A549 (cell line): Measurements from ENCODE around the gene CPZ. TPM values are rescaled to one million over a fixed set of nuclear protein-coding genes. Genes with fewer than 3 reads are reported as not detected.

Experiments
- ATAC-seq, 2 experiments: fragments of 200-7000 bp in 1 of 2; fragments of >200 bp in 1 of 2; cut with Nextera tagmentation in 1 of 2; cut with Tn5 transposase in 1 of 2; 3 replicates each; pipeline versions ENCODE4 v1.8.0 to v1.9.1; 2018 to 2020; ENCODE audit warnings: mild to moderate bottlenecking in 1 of 2, moderate library complexity in 1 of 2
- CTCF ChIA-PET: fragments of 300-600 bp; sonication (Branson Sonifier 250); formaldehyde crosslinking; extraction: SDS; loops from one replicate; lab custom pipeline; 2021; ENCODE audit warnings: antibody characterized with exemption, inconsistent platforms; lab: Yijun Ruan, JAX
- POLR2A ChIA-PET: fragments of 350-600 bp; formaldehyde crosslinking; extraction: SDS; loops from one replicate; lab custom pipeline; 2021; ENCODE audit warnings: antibody characterized with exemption, inconsistent platforms; lab: Yijun Ruan, JAX
- DNase-seq, 2 experiments: peaks; one replicate each; pipeline versions ENCODE4 v3.0.0 to v3.0.0-alpha.2; 2011 to 2016; ENCODE audit warnings: low read depth in 1 of 2, low spot score in 1 of 2
- FAIRE-seq: peaks from 2 replicates; lab custom pipeline; 2011; peaks lifted over from hg19 to GRCh38; lab: Jason Lieb, UNC
- H3K27ac ChIP-seq, 2 experiments: fragments of >200 bp; sonication (Bioruptor Twin); formaldehyde crosslinking; 3 replicates each; pipeline ENCODE4 v1.5.1; 2016 to 2017
- H3K4me1 ChIP-seq: fragments of >200 bp; sonication (Bioruptor Twin); formaldehyde crosslinking; 3 replicates; pipeline ENCODE4 v1.6.1; 2016
- H3K4me2 ChIP-seq: fragments of >200 bp; sonication (Bioruptor Twin); formaldehyde crosslinking; 3 replicates; pipeline ENCODE4 v1.6.1; 2016
- H3K4me3 ChIP-seq: fragments of >200 bp; sonication (Bioruptor Twin); formaldehyde crosslinking; 3 replicates; pipeline ENCODE4 v1.5.1; 2016
- H3K9me3 ChIP-seq: fragments of >200 bp; sonication (Bioruptor Twin); formaldehyde crosslinking; 3 replicates; pipeline ENCODE4 v1.6.1; 2016
- CEBPB ChIP-seq, 2 experiments: fragments of >200 bp in 1 of 2; sonication (Bioruptor Twin) in 1 of 2; formaldehyde crosslinking in 1 of 2; IDR thresholded peaks; 2 replicates each; pipeline ENCODE4 v1.6.1; 2012 to 2016
- EHF ChIP-seq: fragments of 250-450 bp; sonication (Bioruptor Pico); IDR thresholded peaks from 2 replicates; pipeline ENCODE4 v1.5.0; 2020; ENCODE audit warnings: mild to moderate bottlenecking
- FOSL2 ChIP-seq, 2 experiments: fragments of 450-650 bp in 1 of 2; fragments of >200 bp in 1 of 2; sonication (Bioruptor Twin) in 1 of 2; formaldehyde crosslinking; IDR thresholded peaks; 2 replicates each; pipeline versions ENCODE4 v1.5.0 to v1.6.1; 2016 to 2020; ENCODE audit warnings: mild to moderate bottlenecking in 1 of 2, moderate library complexity in 1 of 2
- HEYL ChIP-seq: fragments of 250-450 bp; sonication (Bioruptor Pico); IDR thresholded peaks from 2 replicates; pipeline ENCODE4 v1.8.0; 2021; ENCODE audit warnings: mild to moderate bottlenecking, moderate library complexity
- HOXA7 ChIP-seq: fragments of 250-450 bp; sonication (Bioruptor Pico); IDR thresholded peaks from 2 replicates; pipeline ENCODE4 v1.5.0; 2020; ENCODE audit warnings: mild to moderate bottlenecking, moderate library complexity
- HOXB5 ChIP-seq: fragments of 250-450 bp; sonication (Bioruptor Pico); IDR thresholded peaks from 2 replicates; pipeline ENCODE4 v1.5.0; 2020; ENCODE audit warnings: mild to moderate bottlenecking, moderate library complexity
- JUN ChIP-seq, 2 experiments: fragments of >200 bp; sonication (Bioruptor Twin); formaldehyde crosslinking; IDR thresholded peaks; 2 replicates in 1 of 2; 3 replicates in 1 of 2; pipeline ENCODE4 v1.6.1; 2016 to 2017
- JUNB ChIP-seq: fragments of >200 bp; sonication (Bioruptor Twin); formaldehyde crosslinking; IDR thresholded peaks from 2 replicates; pipeline ENCODE4 v1.6.1; 2016
- KDM1A ChIP-seq: fragments of 200-600 bp; sonication (generic); IDR thresholded peaks from 2 replicates; pipeline ENCODE4 v1.6.1; 2016; ENCODE audit warnings: low read depth, mild to moderate bottlenecking
- KDM5A ChIP-seq: fragments of 200-600 bp; sonication (generic); IDR thresholded peaks from 2 replicates; pipeline ENCODE4 v1.6.1; 2016; ENCODE audit warnings: antibody characterized with exemption, mild to moderate bottlenecking
- POLR2AphosphoS2 ChIP-seq: conservative IDR thresholded peaks from 2 replicates; pipeline ENCODE4 v1.6.1; 2012; ENCODE audit warnings: low read length, improper control_type of control experiment, inconsistent platforms
- RARB ChIP-seq: fragments of 250-450 bp; sonication (Bioruptor Pico); IDR thresholded peaks from 2 replicates; pipeline ENCODE4 v1.8.0; 2021; ENCODE audit warnings: mild to moderate bottlenecking, moderate library complexity
- RNF2 ChIP-seq: fragments of 200-600 bp; sonication (generic); IDR thresholded peaks from 2 replicates; pipeline ENCODE4 v1.6.1; 2016; ENCODE audit warnings: low read depth, mild to moderate bottlenecking, antibody characterized with exemption, moderate library complexity, borderline replicate concordance
- SREBF2 ChIP-seq: fragments of 450-650 bp; IDR thresholded peaks from 2 replicates; pipeline ENCODE4 v1.6.1; 2014; ENCODE audit warnings: mild to moderate bottlenecking, moderate library complexity
- TP53 ChIP-seq: fragments of 250-450 bp; sonication (Bioruptor Pico); IDR thresholded peaks from 2 replicates; pipeline ENCODE4 v1.5.0; 2021; ENCODE audit warnings: mild to moderate bottlenecking, moderate library complexity
- ZSCAN20 ChIP-seq: fragments of 250-450 bp; sonication (Bioruptor Pico); IDR thresholded peaks from 2 replicates; pipeline ENCODE4 v1.8.0; 2022; ENCODE audit warnings: mild to moderate bottlenecking, moderate library complexity
- WGBS: methylation state at CpG from one replicate; pipeline ENCODE4 v1.1.6; 2017; ENCODE audit errors: missing lambda C conversion rate; 5-methylcytosine and 5-hydroxymethylcytosine counted together
- polyA plus RNA-seq, 4 experiments: library from polyadenylated mRNA; depleted of rRNA in 3 of 4; stranded (reverse); fragments of >200 nt; fragmentation: RNase III in 1 of 4; extraction: RNeasy Plus Mini Kit Qiagen cat#74134 plus additional on column Dnase treatment in 1 of 4; gene quantifications; 2 replicates in 3 of 4; 3 replicates in 1 of 4; pipeline ENCODE4 v1.2.3, GENCODE V29; 2011 to 2017
- TF ChIP-seq, protein P1 (sequence below): fragments of >200 bp; sonication (Bioruptor Twin); formaldehyde crosslinking; IDR thresholded peaks from 3 replicates; pipeline ENCODE4 v1.5.1; 2016
- TF ChIP-seq, protein P2 (sequence below): fragments of 450-650 bp; IDR thresholded peaks from 2 replicates; pipeline ENCODE4 v1.6.1; 2014; ENCODE audit warnings: antibody characterized with exemption
- TF ChIP-seq, protein P3 (sequence below): fragments of >200 bp; sonication (Bioruptor Twin); formaldehyde crosslinking; IDR thresholded peaks from 3 replicates; pipeline ENCODE4 v1.6.1; 2016
- TF ChIP-seq, protein P4 (sequence below): IDR thresholded peaks from 2 replicates; pipeline ENCODE4 v1.6.1; 2012
- TF ChIP-seq, protein P5 (sequence below): IDR thresholded peaks from 2 replicates; pipeline ENCODE4 v1.6.1; 2012; ENCODE audit warnings: low read depth, borderline replicate concordance

Gene CPZ
- polyA plus RNA-seq, 2 of the 4 experiments (the other 2 are of a cell fraction), result 0.09 to 0.21 TPM

DNA sequence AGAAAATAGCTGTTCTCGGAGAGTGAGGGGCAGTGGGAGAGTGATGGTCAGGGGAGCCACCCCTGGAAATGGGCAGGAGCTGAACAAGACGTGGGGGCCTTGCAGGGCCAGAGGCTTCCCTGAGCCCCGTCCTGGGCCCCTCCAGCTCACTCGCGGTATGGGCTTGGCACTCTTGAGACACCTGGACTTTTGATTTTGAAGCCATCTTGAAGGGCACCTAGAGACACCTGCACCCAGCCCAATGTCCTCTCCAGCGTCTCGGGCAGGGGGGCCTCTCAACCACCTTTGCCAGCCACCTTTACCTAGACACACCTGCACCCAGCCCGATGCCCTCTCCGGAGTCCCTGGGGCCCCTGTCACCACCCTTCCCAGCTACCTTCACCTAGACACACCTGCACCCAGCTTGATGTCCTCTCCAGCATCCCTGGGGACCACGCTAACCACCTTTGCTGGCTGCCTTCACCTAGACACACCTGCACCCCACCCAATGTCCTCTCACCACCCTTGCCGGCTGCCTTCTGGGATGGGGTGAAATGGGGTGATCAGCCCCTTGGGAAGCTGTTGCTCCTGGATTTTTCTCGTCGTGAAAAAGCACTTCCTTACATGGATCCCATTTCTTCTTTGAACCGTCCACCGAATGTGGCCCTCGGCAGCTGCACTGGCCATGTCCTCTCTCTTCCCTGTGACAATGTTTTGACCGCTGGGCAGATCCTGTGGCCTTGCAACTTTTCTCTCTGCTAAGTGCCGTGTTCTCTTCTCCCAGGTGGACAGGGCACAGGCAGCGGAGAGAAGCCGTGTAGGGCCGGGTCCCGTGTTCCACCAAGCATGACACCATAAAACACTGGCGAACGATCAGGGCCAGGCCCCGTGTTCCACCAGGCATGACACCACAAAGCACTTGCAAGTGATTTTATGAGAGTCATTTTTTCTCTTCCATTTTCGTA is 47.5 kb downstream of the CPZ start:
- CTCF ChIA-PET, result interaction anchor here (0.9 to 1.1 kb wide), 2 partner anchors 33 to 49 kb away, joined by 3 read pairs; no protein-coding TSS in a partner anchor
- no peak overlapping the region for H3K4me2 ChIP-seq
- DNase-seq (no peak), FAIRE-seq (no peak), ATAC-seq (no peak)
- TF ChIP-seq, protein P1, sequence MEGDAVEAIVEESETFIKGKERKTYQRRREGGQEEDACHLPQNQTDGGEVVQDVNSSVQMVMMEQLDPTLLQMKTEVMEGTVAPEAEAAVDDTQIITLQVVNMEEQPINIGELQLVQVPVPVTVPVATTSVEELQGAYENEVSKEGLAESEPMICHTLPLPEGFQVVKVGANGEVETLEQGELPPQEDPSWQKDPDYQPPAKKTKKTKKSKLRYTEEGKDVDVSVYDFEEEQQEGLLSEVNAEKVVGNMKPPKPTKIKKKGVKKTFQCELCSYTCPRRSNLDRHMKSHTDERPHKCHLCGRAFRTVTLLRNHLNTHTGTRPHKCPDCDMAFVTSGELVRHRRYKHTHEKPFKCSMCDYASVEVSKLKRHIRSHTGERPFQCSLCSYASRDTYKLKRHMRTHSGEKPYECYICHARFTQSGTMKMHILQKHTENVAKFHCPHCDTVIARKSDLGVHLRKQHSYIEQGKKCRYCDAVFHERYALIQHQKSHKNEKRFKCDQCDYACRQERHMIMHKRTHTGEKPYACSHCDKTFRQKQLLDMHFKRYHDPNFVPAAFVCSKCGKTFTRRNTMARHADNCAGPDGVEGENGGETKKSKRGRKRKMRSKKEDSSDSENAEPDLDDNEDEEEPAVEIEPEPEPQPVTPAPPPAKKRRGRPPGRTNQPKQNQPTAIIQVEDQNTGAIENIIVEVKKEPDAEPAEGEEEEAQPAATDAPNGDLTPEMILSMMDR, result no peak
- TF ChIP-seq FOSL2 (IDR thresholded peaks at IDR 0.05) (no peak), FOSL2 (CRISPR knock-in tag; IDR thresholded peaks at IDR 0.05) (no peak), EHF (CRISPR knock-in tag) (no peak), CEBPB (IDR thresholded peaks at IDR 0.05) (no peak), KDM5A (no peak), HEYL (no peak), RARB (CRISPR knock-in tag) (no peak), TP53 (CRISPR knock-in tag) (no peak), HOXB5 (CRISPR knock-in tag) (no peak)
- TF ChIP-seq, protein P2, sequence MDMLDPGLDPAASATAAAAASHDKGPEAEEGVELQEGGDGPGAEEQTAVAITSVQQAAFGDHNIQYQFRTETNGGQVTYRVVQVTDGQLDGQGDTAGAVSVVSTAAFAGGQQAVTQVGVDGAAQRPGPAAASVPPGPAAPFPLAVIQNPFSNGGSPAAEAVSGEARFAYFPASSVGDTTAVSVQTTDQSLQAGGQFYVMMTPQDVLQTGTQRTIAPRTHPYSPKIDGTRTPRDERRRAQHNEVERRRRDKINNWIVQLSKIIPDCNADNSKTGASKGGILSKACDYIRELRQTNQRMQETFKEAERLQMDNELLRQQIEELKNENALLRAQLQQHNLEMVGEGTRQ, result no peak
- TF ChIP-seq, protein P3, sequence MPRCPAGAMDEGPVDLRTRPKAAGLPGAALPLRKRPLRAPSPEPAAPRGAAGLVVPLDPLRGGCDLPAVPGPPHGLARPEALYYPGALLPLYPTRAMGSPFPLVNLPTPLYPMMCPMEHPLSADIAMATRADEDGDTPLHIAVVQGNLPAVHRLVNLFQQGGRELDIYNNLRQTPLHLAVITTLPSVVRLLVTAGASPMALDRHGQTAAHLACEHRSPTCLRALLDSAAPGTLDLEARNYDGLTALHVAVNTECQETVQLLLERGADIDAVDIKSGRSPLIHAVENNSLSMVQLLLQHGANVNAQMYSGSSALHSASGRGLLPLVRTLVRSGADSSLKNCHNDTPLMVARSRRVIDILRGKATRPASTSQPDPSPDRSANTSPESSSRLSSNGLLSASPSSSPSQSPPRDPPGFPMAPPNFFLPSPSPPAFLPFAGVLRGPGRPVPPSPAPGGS, result no peak
- TF ChIP-seq, protein P4, sequence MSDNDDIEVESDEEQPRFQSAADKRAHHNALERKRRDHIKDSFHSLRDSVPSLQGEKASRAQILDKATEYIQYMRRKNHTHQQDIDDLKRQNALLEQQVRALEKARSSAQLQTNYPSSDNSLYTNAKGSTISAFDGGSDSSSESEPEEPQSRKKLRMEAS, result no peak
- TF ChIP-seq, protein P5, sequence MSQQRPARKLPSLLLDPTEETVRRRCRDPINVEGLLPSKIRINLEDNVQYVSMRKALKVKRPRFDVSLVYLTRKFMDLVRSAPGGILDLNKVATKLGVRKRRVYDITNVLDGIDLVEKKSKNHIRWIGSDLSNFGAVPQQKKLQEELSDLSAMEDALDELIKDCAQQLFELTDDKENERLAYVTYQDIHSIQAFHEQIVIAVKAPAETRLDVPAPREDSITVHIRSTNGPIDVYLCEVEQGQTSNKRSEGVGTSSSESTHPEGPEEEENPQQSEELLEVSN, result no peak
- no peaks in the 10 kb centered on the region for H3K4me1 ChIP-seq
- POLR2A ChIA-PET, result no interaction called here
- no peaks in the 10 kb centered on the region for H3K9me3 ChIP-seq
- no peak overlapping the region for H3K4me3 ChIP-seq
- WGBS, result 59% methylated on average over 22 of the region's 26 CpGs
- no peak overlapping the region for H3K27ac ChIP-seq

DNA sequence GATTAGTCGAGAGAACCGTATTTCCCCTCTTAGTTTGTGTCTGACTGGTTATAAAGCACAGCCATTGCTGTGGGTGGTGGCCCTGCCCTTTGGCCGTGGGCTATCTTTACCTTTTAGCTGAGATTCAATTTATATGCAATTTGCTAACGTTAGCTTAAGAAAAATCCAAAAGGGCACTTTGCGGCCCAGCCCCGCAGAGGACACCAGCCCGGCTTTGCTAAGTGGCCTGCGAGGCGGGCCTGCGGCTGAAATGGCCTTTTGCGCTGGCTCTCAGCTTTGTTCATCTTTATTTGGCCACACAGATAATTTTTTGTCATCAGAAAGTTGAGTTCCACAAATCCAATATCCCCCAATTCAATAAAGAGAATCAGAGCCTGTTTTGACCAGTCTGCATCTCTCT is 48.3 kb downstream of the CPZ start:
- ChIA-PET POLR2A (no interaction called here), CTCF (no interaction called here)
- ATAC-seq, result no peak
- Histone ChIP-seq H3K9me3 (no peaks in the 10 kb centered on the region), H3K4me2 (no peak overlapping the region), H3K4me1 (no peaks in the 10 kb centered on the region), H3K27ac (no peak overlapping the region), H3K4me3 (no peak overlapping the region)
- no peak for FAIRE-seq
- DNase-seq, result no peak
- TF ChIP-seq POLR2AphosphoS2 (no peak), KDM1A (no peak), HOXA7 (CRISPR knock-in tag) (no peak), KDM5A (no peak), SREBF2 (no peak)
- WGBS, result 66% methylated on average over 11 of the region's 11 CpGs

DNA sequence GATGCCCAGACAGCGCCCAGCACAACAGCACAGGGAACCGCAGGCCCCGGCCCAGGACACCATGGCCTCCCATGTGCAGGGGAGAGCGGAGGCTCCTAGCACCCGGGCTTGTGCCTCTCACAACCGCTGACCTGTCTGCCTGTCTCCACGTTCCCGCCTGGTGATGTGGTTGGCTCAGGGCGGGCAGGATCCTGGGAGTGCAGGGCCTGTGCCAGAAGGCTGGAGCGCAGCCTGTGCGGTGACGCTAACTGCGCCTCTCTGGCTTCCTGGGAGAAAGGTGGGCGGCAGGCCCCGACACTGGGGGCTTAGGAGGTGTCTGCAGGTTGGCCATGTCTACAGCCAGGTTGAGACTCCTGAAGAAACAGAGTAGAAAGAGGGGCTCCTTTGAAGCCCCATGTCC is 48.7 kb downstream of the CPZ start:
- Histone ChIP-seq H3K4me3 (no peak overlapping the region), H3K4me1 (no peaks in the 10 kb centered on the region), H3K9me3 (no peaks in the 10 kb centered on the region), H3K4me2 (no peak overlapping the region), H3K27ac (no peak overlapping the region)
- ATAC-seq (no peak), DNase-seq (no peak), FAIRE-seq (no peak)
- POLR2A ChIA-PET, result no interaction called here
- CTCF ChIA-PET, result no interaction called here
- TF ChIP-seq ZSCAN20 (CRISPR knock-in tag) (no peak), RNF2 (no peak), JUN (IDR thresholded peaks at IDR 0.05) (no peak), JUNB (no peak)
- WGBS, result 100% methylated on average over 1 of the region's 15 CpGs
